IMR-90 (cell line): Measurements from ENCODE around the gene TCF4. TPM values are rescaled to one million over a fixed set of nuclear protein-coding genes. Genes with fewer than 3 reads are reported as not detected.

Source experiments
- ATAC-seq: fragments of 200-7000 bp; cut with Tn5 transposase; 2 replicates; pipeline ENCODE4 v1.9.1; 2020; ENCODE audit warnings: low read depth, mild to moderate bottlenecking, moderate library complexity
- BruUV-seq: library from RNA; stranded (reverse); fragments of 400-500 nt; replicated peaks from 2 replicates; lab custom pipeline; 2021; lab: Mats Ljungman, UMichigan
- CTCF ChIA-PET: fragments of 300-600 bp; formaldehyde crosslinking; extraction: SDS; loops from one replicate; lab custom pipeline; 2021; ENCODE audit warnings: antibody characterized with exemption; lab: Yijun Ruan, JAX
- POLR2A ChIA-PET: fragments of 300-600 bp; sonication (Branson Sonifier 250); formaldehyde crosslinking; loops from one replicate; lab custom pipeline; 2022; ENCODE audit warnings: antibody characterized with exemption; ENCODE audit not compliant: unreplicated experiment; lab: Charles Lee
- DNase-seq: peaks from one replicate; pipeline ENCODE4 v3.0.0; 2013
- H2AFZ ChIP-seq: replicated peaks from 2 replicates; pipeline ENCODE3; 2013; ENCODE audit warnings: low read length, mild to moderate bottlenecking; ENCODE audit not compliant: poor library complexity
- H2AK5ac ChIP-seq: 2 replicates; pipeline ENCODE4 v1.6.1; 2013; ENCODE audit warnings: low read depth, low read length, inconsistent platforms
- H2AK9ac ChIP-seq: replicated peaks from 2 replicates; pipeline ENCODE3; 2013; ENCODE audit warnings: mild to moderate bottlenecking, low read depth, low read length, moderate library complexity; ENCODE audit not compliant: poor library complexity
- H2BK120ac ChIP-seq: 2 replicates; pipeline ENCODE4 v1.6.1; 2013; ENCODE audit warnings: low read depth, low read length, inconsistent platforms
- H2BK15ac ChIP-seq: 3 replicates; pipeline ENCODE4 v1.6.1; 2013; ENCODE audit warnings: low read depth, low read length, inconsistent platforms
- H2BK20ac ChIP-seq: 2 replicates; pipeline ENCODE4 v1.6.1; 2013; ENCODE audit warnings: low read depth, mild to moderate bottlenecking, inconsistent platforms, low read length, moderate library complexity
- H2BK5ac ChIP-seq: 2 replicates; pipeline ENCODE4 v1.6.1; 2013; ENCODE audit warnings: mild to moderate bottlenecking, low read depth, low read length, inconsistent platforms; ENCODE audit not compliant: poor library complexity, severe bottlenecking
- H3K14ac ChIP-seq: replicated peaks from 2 replicates; pipeline ENCODE4 v1.6.1; 2013; ENCODE audit warnings: low read depth, low read length, inconsistent platforms
- H3K18ac ChIP-seq: 2 replicates; pipeline ENCODE4 v1.6.1; 2013; ENCODE audit warnings: low read depth, low read length, control low read depth
- H3K23ac ChIP-seq: 2 replicates; pipeline ENCODE4 v1.6.1; 2013; ENCODE audit warnings: low read depth, low read length, inconsistent platforms
- H3K27ac ChIP-seq: 2 replicates; pipeline ENCODE4 v1.5.1; 2013; ENCODE audit warnings: mild to moderate bottlenecking, control low read depth, low read length; ENCODE audit not compliant: insufficient read depth
- H3K27me3 ChIP-seq: 2 replicates; pipeline ENCODE4 v1.6.1; 2013; ENCODE audit warnings: low read length; ENCODE audit not compliant: control insufficient read depth, insufficient read depth
- H3K36me3 ChIP-seq: 2 replicates; pipeline ENCODE4 v1.6.1; 2013; ENCODE audit warnings: low read length, mixed read lengths; ENCODE audit not compliant: control insufficient read depth, insufficient read depth
- H3K4ac ChIP-seq: 2 replicates; pipeline ENCODE4 v1.6.1; 2013; ENCODE audit warnings: low read depth, low read length, inconsistent platforms
- H3K4me1 ChIP-seq: 2 replicates; pipeline ENCODE4 v1.6.1; 2013; ENCODE audit warnings: low read length, mixed read lengths; ENCODE audit not compliant: control insufficient read depth, insufficient read depth
- H3K4me2 ChIP-seq: 2 replicates; pipeline ENCODE4 v1.6.1; 2013; ENCODE audit warnings: low read depth, mild to moderate bottlenecking, control low read depth, low read length, moderate library complexity
- H3K4me3 ChIP-seq: 2 replicates; pipeline ENCODE4 v1.5.1; 2013; ENCODE audit warnings: low read depth, mild to moderate bottlenecking, control low read depth, low read length, moderate library complexity; ENCODE audit not compliant: insufficient read depth
- H3K56ac ChIP-seq: 2 replicates; pipeline ENCODE4 v1.6.1; 2013; ENCODE audit warnings: low read length, inconsistent platforms; ENCODE audit not compliant: insufficient read depth; ENCODE audit errors: extremely low read depth
- H3K79me1 ChIP-seq, 2 experiments: 2 replicates each; pipeline ENCODE4 v1.6.1; 2013; ENCODE audit warnings: low read length in 2 of 2, inconsistent platforms in 1 of 2, low read depth in 1 of 2
- H3K9ac ChIP-seq: 2 replicates; pipeline ENCODE4 v1.6.1; 2013; ENCODE audit warnings: low read depth, low read length, control low read depth
- H3K9me1 ChIP-seq: 2 replicates; pipeline ENCODE4 v1.6.1; 2013; ENCODE audit warnings: low read length, inconsistent platforms; ENCODE audit not compliant: insufficient read depth
- H3K9me3 ChIP-seq: 2 replicates; pipeline ENCODE4 v1.6.1; 2013; ENCODE audit warnings: low read length; ENCODE audit not compliant: control insufficient read depth, insufficient read depth
- H4K20me1 ChIP-seq: 2 replicates; pipeline ENCODE4 v1.6.1; 2013; ENCODE audit warnings: low read length, inconsistent platforms; ENCODE audit not compliant: insufficient read depth
- H4K5ac ChIP-seq: 2 replicates; pipeline ENCODE4 v1.6.1; 2013; ENCODE audit warnings: mild to moderate bottlenecking, low read depth, low read length, control low read depth
- H4K8ac ChIP-seq, 2 experiments: 2 replicates each; pipeline ENCODE4 v1.6.1; 2013; ENCODE audit warnings: low read depth in 2 of 2, low read length in 2 of 2, control low read depth in 1 of 2, inconsistent platforms in 1 of 2
- H4K91ac ChIP-seq: 2 replicates; pipeline ENCODE4 v1.6.1; 2013; ENCODE audit warnings: low read depth, low read length, inconsistent platforms; ENCODE audit not compliant: insufficient read depth
- MXI1 ChIP-seq: IDR thresholded peaks from 2 replicates; pipeline ENCODE4 v1.6.1; 2012; ENCODE audit warnings: low read depth, mild to moderate bottlenecking, low read length, moderate library complexity, borderline replicate concordance
- WGBS, 2 experiments: methylation state at CpG; one replicate each; pipeline versions ENCODE4 v1.1.5 to v1.1.7; 2013; ENCODE audit warnings: missing lambda C conversion rate in 2 of 2; ENCODE audit not compliant: insufficient read length in 1 of 2; ENCODE audit errors: extremely low coverage in 2 of 2; 5-methylcytosine and 5-hydroxymethylcytosine counted together
- dilution Hi-C: fragments of 300-500 bp; cut with HindIII; formaldehyde crosslinking; loops from one replicate; pipeline ENCODE4 v1.14.3; 2018; ENCODE audit warnings: low sequenced_read_pairs; ENCODE audit not compliant: unreplicated experiment
- in situ Hi-C: fragments of 300-500 bp; cut with MboI; formaldehyde crosslinking; loops from 3 replicates; pipeline ENCODE4 v1.14.3; 2019; ENCODE audit warnings: low sequenced_read_pairs, inconsistent platforms, mixed read lengths
- intact Hi-C: fragments of 100-400 bp; cut with micrococcal nuclease; formaldehyde crosslinking; loops from 2 replicates; pipeline ENCODE4 v1.10.0; 2022
- polyA plus RNA-seq, 3 experiments: library from polyadenylated mRNA; depleted of rRNA; stranded (reverse); fragments of >200 nt; gene quantifications; 2 replicates each; pipeline ENCODE4 v1.2.3, GENCODE V29; 2012; ENCODE audit warnings: low replicate concordance in 1 of 3
- total RNA-seq: library from RNA; depleted of rRNA; stranded (reverse); fragments of >200 nt; gene quantifications from 2 replicates; pipeline ENCODE4 v1.2.3, GENCODE V29; 2012
- TF ChIP-seq, protein P1 (sequence below): conservative IDR thresholded peaks from 2 replicates; pipeline ENCODE4 v1.5.1; 2012; ENCODE audit warnings: mild to moderate bottlenecking, low read depth, low read length, improper control_type of control experiment

The TCF4 gene
- total and polyA plus RNA-seq, 2 of the 4 experiments (the other 2 are of a cell fraction): 30.0 to 87.1 TPM

- Histone ChIP-seq H2AFZ (no peak overlapping the region), H3K14ac (peak overlapping the region; percentile 81), H4K20me1 (no peaks in the 10 kb centered on the region), H2AK5ac (peak overlapping the region; percentile 89), H3K9me3 (no peaks in the 10 kb centered on the region), H4K8ac (peak overlapping the region in 1 of 2 experiments; percentile 37; a peak in 1 of 4 replicates), H4K5ac (0 out of 2 replicates have a peak overlapping the region, but pooled peaks have one; percentile 22), H2BK20ac (0 out of 2 replicates have a peak overlapping the region, but pooled peaks have one; percentile 72), H3K79me1 (peaks cover 25 to 75% of the 10 kb centered on the region in 2 experiments), H2BK120ac (peak overlapping the region; percentile 73), H3K27ac (peak overlapping the region; percentile 50; the same call in 1 of the 2 replicates), H3K18ac (peak overlapping the region; percentile 83), H4K91ac (peak overlapping the region; percentile 75), H3K4me1 (peaks cover 10% of the 10 kb centered on the region), H3K4me2 (no peak overlapping the region), H2AK9ac (no peak overlapping the region), H2BK5ac (peak overlapping the region; percentile 82), H3K4me3 (no peak overlapping the region), H3K56ac (no peak overlapping the region), H3K4ac (peak overlapping the region; percentile 83), H2BK15ac (peak overlapping the region; percentile 87; the same call in 2 of the 3 replicates), H3K27me3 (no peaks in the 10 kb centered on the region), H3K9me1 (peaks cover 3% of the 10 kb centered on the region; the same call in 1 of the 2 replicates), H3K36me3 (no peaks in the 10 kb centered on the region), H3K23ac (peak overlapping the region; percentile 80; the same call in 1 of the 2 replicates), H3K9ac (peak overlapping the region; percentile 18; the same call in 1 of the 2 replicates)
- CTCF ChIA-PET: interaction anchor here (1.0 kb wide), 1 partner anchor 10 kb away, joined by 3 read pairs; no protein-coding TSS in a partner anchor
- POLR2A ChIA-PET: no interaction called here
- intact Hi-C loops (loop anchor here (5.0 kb wide), 2 partner anchors 168 to 182 kb away; partner anchors contain the start of gene TCF4), in situ Hi-C loops (loop anchor here (25.0 kb wide), 1 partner anchor 168 kb away; no protein-coding TSS in a partner anchor), dilution Hi-C loops (no loop called here)
- ATAC-seq (no peak), DNase-seq (no peak)
- no CpG with 5 or more reads among the region's 8 CpGs for WGBS, 2 experiments
- TF ChIP-seq, protein P1, sequence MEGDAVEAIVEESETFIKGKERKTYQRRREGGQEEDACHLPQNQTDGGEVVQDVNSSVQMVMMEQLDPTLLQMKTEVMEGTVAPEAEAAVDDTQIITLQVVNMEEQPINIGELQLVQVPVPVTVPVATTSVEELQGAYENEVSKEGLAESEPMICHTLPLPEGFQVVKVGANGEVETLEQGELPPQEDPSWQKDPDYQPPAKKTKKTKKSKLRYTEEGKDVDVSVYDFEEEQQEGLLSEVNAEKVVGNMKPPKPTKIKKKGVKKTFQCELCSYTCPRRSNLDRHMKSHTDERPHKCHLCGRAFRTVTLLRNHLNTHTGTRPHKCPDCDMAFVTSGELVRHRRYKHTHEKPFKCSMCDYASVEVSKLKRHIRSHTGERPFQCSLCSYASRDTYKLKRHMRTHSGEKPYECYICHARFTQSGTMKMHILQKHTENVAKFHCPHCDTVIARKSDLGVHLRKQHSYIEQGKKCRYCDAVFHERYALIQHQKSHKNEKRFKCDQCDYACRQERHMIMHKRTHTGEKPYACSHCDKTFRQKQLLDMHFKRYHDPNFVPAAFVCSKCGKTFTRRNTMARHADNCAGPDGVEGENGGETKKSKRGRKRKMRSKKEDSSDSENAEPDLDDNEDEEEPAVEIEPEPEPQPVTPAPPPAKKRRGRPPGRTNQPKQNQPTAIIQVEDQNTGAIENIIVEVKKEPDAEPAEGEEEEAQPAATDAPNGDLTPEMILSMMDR: no peak
- TF ChIP-seq MXI1: no peak
- BruUV-seq: no TSS peak
Measured at GRCh38 chr18:55404832-55405465, 183.0 kb downstream of the TCF4 start.
